Liver (tissue), 9 donors: ENCODE measurements around the gene RXRB. TPM values are rescaled to one million over a fixed set of nuclear protein-coding genes. Genes with fewer than 3 reads are reported as not detected.
A peak's percentile ranks its signal among the peaks of the same experiment; 100 is the strongest.

Experiments
- DNase-seq: peaks from one replicate; pipeline ENCODE4 v3.0.0-alpha.2; 2017; ENCODE audit warnings: low spot score
- H3K27ac ChIP-seq, 2 donors: one replicate each; pipeline ENCODE4 v1.7.0; 2013; ENCODE audit warnings: inconsistent platforms in 2 of 2, low read length in 2 of 2, control low read depth in 1 of 2, low read depth in 1 of 2, mild to moderate bottlenecking in 1 of 2
- H3K27me3 ChIP-seq, 4 donors: one replicate each; pipeline versions ENCODE4 v1.6.1 to v1.7.0; 2013; ENCODE audit warnings: low read length in 3 of 4, inconsistent platforms in 1 of 4, mild to moderate bottlenecking in 1 of 4, moderate library complexity in 1 of 4; ENCODE audit not compliant: control insufficient read depth in 4 of 4, insufficient read depth in 4 of 4
- H3K36me3 ChIP-seq, 4 donors: one replicate each; pipeline versions ENCODE4 v1.6.1 to v1.7.0; 2013; ENCODE audit warnings: low read length in 3 of 4, mild to moderate bottlenecking in 3 of 4, low read depth in 1 of 4, moderate library complexity in 1 of 4; ENCODE audit not compliant: control insufficient read depth in 4 of 4, insufficient read depth in 3 of 4
- H3K4me1 ChIP-seq, 4 donors: one replicate each; pipeline versions ENCODE4 v1.6.1 to v1.7.0; 2013; ENCODE audit warnings: low read length in 3 of 4, mild to moderate bottlenecking in 3 of 4, moderate library complexity in 1 of 4; ENCODE audit not compliant: control insufficient read depth in 4 of 4, insufficient read depth in 4 of 4
- H3K4me3 ChIP-seq, 3 donors: one replicate each; pipeline versions ENCODE4 v1.6.1 to v1.7.0; 2013; ENCODE audit warnings: low read length in 3 of 3, control low read depth in 1 of 3, low read depth in 1 of 3, mild to moderate bottlenecking in 1 of 3
- H3K9ac ChIP-seq, 2 donors: one replicate each; pipeline ENCODE4 v1.7.0; 2013; ENCODE audit warnings: low read length in 2 of 2, mild to moderate bottlenecking in 2 of 2, moderate library complexity in 2 of 2, control low read depth in 1 of 2, low read depth in 1 of 2
- H3K9me3 ChIP-seq, 4 donors: one replicate each; pipeline versions ENCODE4 v1.6.1 to v1.7.0; 2013; ENCODE audit warnings: low read length in 3 of 4; ENCODE audit not compliant: control insufficient read depth in 4 of 4
- EGR1 ChIP-seq, 2 donors: IDR thresholded peaks; 2 replicates each; pipeline ENCODE4 v1.6.1; 2016 to 2018; ENCODE audit warnings: antibody characterized with exemption in 2 of 2, low read depth in 2 of 2
- FOXA1 ChIP-seq: IDR thresholded peaks from 2 replicates; pipeline ENCODE4 v1.6.1; 2016; ENCODE audit warnings: antibody characterized with exemption
- FOXA2 ChIP-seq: IDR thresholded peaks from 2 replicates; pipeline ENCODE4 v1.6.1; 2016; ENCODE audit warnings: antibody characterized with exemption
- HNF4A ChIP-seq, 2 donors: conservative IDR thresholded peaks; 2 replicates each; pipeline ENCODE4 v1.6.1; 2016; ENCODE audit warnings: antibody characterized with exemption in 2 of 2, mild to moderate bottlenecking in 2 of 2
- JUND ChIP-seq, 2 donors: IDR thresholded peaks; 2 replicates each; pipeline ENCODE4 v1.6.1; 2016; ENCODE audit warnings: antibody characterized with exemption in 2 of 2
- NR2F2 ChIP-seq: IDR thresholded peaks from 2 replicates; pipeline ENCODE4 v1.6.1; 2016; ENCODE audit warnings: antibody characterized with exemption
- RAD21 ChIP-seq, 2 donors: IDR thresholded peaks; 2 replicates each; pipeline ENCODE4 v1.6.1; 2016; ENCODE audit warnings: antibody characterized with exemption in 2 of 2, mild to moderate bottlenecking in 2 of 2
- REST ChIP-seq: IDR thresholded peaks from 2 replicates; pipeline ENCODE4 v1.6.1; 2016; ENCODE audit warnings: antibody characterized with exemption, mild to moderate bottlenecking
- RXRA ChIP-seq, 2 donors: IDR thresholded peaks; 2 replicates each; pipeline ENCODE4 v1.6.1; 2017 to 2018; ENCODE audit warnings: antibody characterized with exemption in 2 of 2, mild to moderate bottlenecking in 1 of 2
- SP1 ChIP-seq: IDR thresholded peaks from 2 replicates; pipeline ENCODE4 v1.6.1; 2018; ENCODE audit warnings: antibody characterized with exemption, mild to moderate bottlenecking
- TAF1 ChIP-seq: conservative IDR thresholded peaks from 2 replicates; pipeline ENCODE4 v1.6.1; 2016; ENCODE audit warnings: antibody characterized with exemption, mild to moderate bottlenecking
- ZBTB33 ChIP-seq: IDR thresholded peaks from 2 replicates; pipeline ENCODE4 v1.6.1; 2016; ENCODE audit warnings: antibody characterized with exemption
- WGBS: extraction: QIAGEN DNeasy Blood & Tissue Kit; methylation state at CpG from one replicate; pipeline ENCODE4 v1.1.7; 2013; 5-methylcytosine and 5-hydroxymethylcytosine counted together
- polyA plus RNA-seq, 2 donors: library from polyadenylated mRNA; stranded (reverse) in 1 of 2; unstranded in 1 of 2; fragments of 200-250 nt in 1 of 2; fragments of >200 nt in 1 of 2; fragmentation: Nextera tagmentation in 1 of 2; extraction: Ambion mirVana in 1 of 2; gene quantifications; one replicate each; pipeline versions ENCODE4 v1.2.1 to v1.2.3, GENCODE V29; 2013 to 2015
- total RNA-seq, 2 donors: library from RNA; depleted of rRNA; stranded (reverse); fragments of >200 nt; gene quantifications; one replicate each; pipeline ENCODE4 v1.2.3, GENCODE V29; 2014
- donor health status: healthy.
- donor health status: healthy.
- donor health status: healthy.
- donor health status: healthy.
- donor health status: healthy.

RXRB gene
- total and polyA plus RNA-seq, 4 donors: 7.7 to 19.4 (median 11.7) TPM

GRCh38 chr6:33192671-33193602 lies 7.5 kb downstream of the RXRB start:
- Histone ChIP-seq H3K36me3 (peaks cover 0 to 31% (median 24%) of the 10 kb centered on the region in 4 donors), H3K27me3 (no peaks in the 10 kb centered on the region), H3K4me3 (peak overlapping the region in 1 of 3 donors; percentile 21), H3K9me3 (no peaks in the 10 kb centered on the region), H3K9ac (no peak overlapping the region), H3K27ac (no peak overlapping the region), H3K4me1 (peaks cover 2 to 34% (median 21%) of the 10 kb centered on the region in 4 donors)
- 8% methylated on average over 71 of the region's 72 CpGs for WGBS
- TF ChIP-seq HNF4A (conservative IDR thresholded peaks at IDR 0.05) (no peak), REST (peak; percentile 9)
- DNase-seq: no peak

- Histone ChIP-seq H3K4me3 (peak within 1 kb of the TSS in 1 of 3 donors; percentile 21), H3K9me3 (no peaks in the 10 kb centered on the region), H3K9ac (peak within 1 kb of the TSS in 1 of 2 donors; percentile 16), H3K27me3 (no peaks in the 10 kb centered on the region), H3K4me1 (peaks cover 0 to 26% (median 14%) of the 10 kb centered on the region in 4 donors), H3K27ac (no peak within 1 kb of the TSS), H3K36me3 (peaks cover 0 to 28% (median 23%) of the 10 kb centered on the region in 4 donors)
- TF ChIP-seq RAD21 (IDR thresholded peaks at IDR 0.05): no peak
- TF ChIP-seq JUND (IDR thresholded peaks at IDR 0.05): no peak
- TF ChIP-seq HNF4A (conservative IDR thresholded peaks at IDR 0.05): no peak
- TF ChIP-seq ZBTB33: no peak
- no peak for TF ChIP-seq TAF1
- 13% methylated on average over 35 of the region's 35 CpGs for WGBS
- DNase-seq: no peak
These were observed 8.3 kb downstream of the RXRB start, which contains the start of gene COL11A2 for GRCh38 chr6:33192105-33192646. COL11A2 (minus strand) TSS chr6:33192467; CDS start chr6:33192240, 227 bp downstream.

- Histone ChIP-seq H3K9ac (peak overlapping the region in 1 of 2 donors; percentile 16), H3K4me3 (no peak overlapping the region), H3K36me3 (peaks cover 0 to 24% (median 19%) of the 10 kb centered on the region in 4 donors), H3K9me3 (no peaks in the 10 kb centered on the region), H3K4me1 (peaks cover 0 to 24% (median 11%) of the 10 kb centered on the region in 4 donors), H3K27ac (no peak overlapping the region), H3K27me3 (no peaks in the 10 kb centered on the region)
- DNase-seq: no peak
- 45% methylated on average over 8 of the region's 8 CpGs for WGBS
- TF ChIP-seq EGR1 (IDR thresholded peaks at IDR 0.05; ENCODE audit: low read depth in 2 of 2) (no peak), NR2F2 (no peak), RAD21 (IDR thresholded peaks at IDR 0.05) (no peak), RXRA (IDR thresholded peaks at IDR 0.05) (no peak), REST (no peak), JUND (IDR thresholded peaks at IDR 0.05) (no peak), ZBTB33 (no peak), FOXA1 (no peak), SP1 (no peak), FOXA2 (no peak)
These were observed 8.9 kb downstream of the RXRB start for GRCh38 chr6:33191383-33192104.
